HEK293 (cell line): Measurements from ENCODE around the gene EPPIN.

Source experiments
- CTCF ChIP-seq: fragments of 450-650 bp; formaldehyde crosslinking; IDR thresholded peaks from 2 replicates; pipeline ENCODE4 v1.5.1; 2016; ENCODE audit warnings: missing biosample characterization, missing genetic modification characterization
- PBX3 ChIP-seq: sonication (generic); formaldehyde crosslinking; IDR thresholded peaks from 2 replicates; pipeline ENCODE4 v1.8.1; 2022; ENCODE audit warnings: mild to moderate bottlenecking, moderate library complexity, missing genetic modification reagents
- SCRT1 ChIP-seq: fragments of 450-650 bp; formaldehyde crosslinking; IDR thresholded peaks from 2 replicates; pipeline ENCODE4 v1.5.1; 2016; ENCODE audit warnings: missing biosample characterization, missing genetic modification characterization, borderline replicate concordance
- TRIM28 ChIP-seq: IDR thresholded peaks from 2 replicates; pipeline ENCODE4 v1.6.1; 2011; ENCODE audit warnings: low read length, control low read depth, borderline replicate concordance
- ZNF341 ChIP-seq: fragments of 450-650 bp; formaldehyde crosslinking; IDR thresholded peaks from 2 replicates; pipeline ENCODE4; 2016; ENCODE audit warnings: low read depth, missing biosample characterization, missing genetic modification characterization
- ZNF549 ChIP-seq: fragments of 450-650 bp; IDR thresholded peaks from 2 replicates; pipeline ENCODE4 v1.5.1; 2018; ENCODE audit warnings: missing biosample characterization, missing genetic modification characterization, mild to moderate bottlenecking, inconsistent platforms, moderate library complexity

GRCh38 chr20:45578231-45578630, 31.0 kb upstream of the EPPIN start:
- TF ChIP-seq CTCF (tag by site-specific recombination) (no peak), TRIM28 (no peak), ZNF341 (tag by site-specific recombination) (no peak), SCRT1 (tag by site-specific recombination) (no peak), ZNF549 (tag by site-specific recombination) (no peak), PBX3 (no peak)
